Pancreas (tissue), 10 donors: Measurements from ENCODE around the gene POLA2. TPM values are rescaled to one million over a fixed set of nuclear protein-coding genes. Genes with fewer than 3 reads are reported as not detected.

Experiments
- ATAC-seq, 4 donors: fragments of 200-7000 bp; cut with Tn5 transposase; one replicate each; pipeline versions ENCODE4 v1.8.0 to v1.9.1; 2020; ENCODE audit warnings: mild to moderate bottlenecking in 4 of 4, moderate library complexity in 4 of 4
- DNase-seq, 6 donors: peaks; one replicate each; pipeline ENCODE4 v3.0.0-alpha.2; 2020
- FAIRE-seq: peaks from 2 replicates; lab custom pipeline; 2012; peaks lifted over from hg19 to GRCh38; lab: Jason Lieb, UNC
- H3K27ac ChIP-seq, 4 donors: fragments of 200-600 bp; sonication (generic); 1 replicate in 3 of 4; 2 replicates in 1 of 4; pipeline versions ENCODE4 v1.5.0 to v1.8.0; 2020
- H3K27me3 ChIP-seq, 4 donors: fragments of 200-600 bp; one replicate each; pipeline ENCODE4 v1.8.0; 2021
- H3K36me3 ChIP-seq, 3 donors: fragments of 200-600 bp; sonication (generic) in 1 of 3; one replicate each; pipeline versions ENCODE4 v1.5.0 to v1.8.0; 2020 to 2021
- H3K4me1 ChIP-seq, 3 donors: fragments of 200-600 bp; one replicate each; pipeline ENCODE4 v1.8.0; 2021
- H3K4me3 ChIP-seq, 4 donors: fragments of 200-600 bp; sonication (generic) in 2 of 4; one replicate each; pipeline versions ENCODE4 v1.5.0 to v1.8.0; 2020 to 2021
- H3K9me3 ChIP-seq, 4 donors: fragments of 200-600 bp; one replicate each; pipeline ENCODE4 v1.8.0; 2021
- WGBS, 2 donors: extraction: QIAGEN DNeasy Blood & Tissue Kit; methylation state at CpG; one replicate each; pipeline ENCODE4 v1.1.7; 2013; 5-methylcytosine and 5-hydroxymethylcytosine counted together
- intact Hi-C, 3 donors: fragments of 100-400 bp; cut with DNase I; formaldehyde crosslinking; loops; one replicate each; pipeline versions ENCODE4 v1.11.1 to v1.14.2; 2022
- polyA plus RNA-seq, 2 donors: library from polyadenylated mRNA; stranded (reverse); fragments of 200-250 nt; gene quantifications; one replicate each; pipeline ENCODE4 v1.2.3, GENCODE V29; 2013
- total RNA-seq, 6 donors: library from RNA; stranded (reverse); fragmentation: NEBNext Ultra II Directional in 4 of 6; extraction: Animal tissue kit (Norgen Biotek cat#: 25700) in 4 of 6; gene quantifications; one replicate each; pipeline versions ENCODE4 v1.2.1 to v1.2.4, GENCODE V29; 2021 to 2023
- TF ChIP-seq, protein P1 (sequence below), 4 donors: fragments of 200-600 bp; sonication (generic) in 3 of 4; IDR thresholded peaks; one replicate each; pipeline versions ENCODE4 v1.5.0 to v1.8.0; 2021; ENCODE audit warnings: antibody characterized with exemption in 4 of 4
- donor health status: healthy with polysubstance abuse.
- donor health status: DM: no; HTN: no; CAD: no; lungs with moderate emphysema.
- donor health status: DM: no; HTN: no; CAD: no.
- donor health status: control.
- donor health status: control.
- donor health status: Bipolar disorder and iron deficiency.
- donor health status: DM: yes; HTN: yes; CAD: no.
- donor health status: DM: no; HTN: no; CAD: no.
- donor health status: DM: no; HTN: no; CAD: no.
- donor health status: DM: yes; HTN: yes; CAD: no.

POLA2 gene
- total and polyA plus RNA-seq, 8 donors, result 3.1 to 7.5 (median 5.6) TPM

- no peak overlapping the region for H3K27ac ChIP-seq
- WGBS, 2 donors, result 57 to 61% methylated on average over 6 of the region's 6 CpGs
Measured at GRCh38 chr11:65310736-65311135, 49.0 kb downstream of the POLA2 start.

DNA sequence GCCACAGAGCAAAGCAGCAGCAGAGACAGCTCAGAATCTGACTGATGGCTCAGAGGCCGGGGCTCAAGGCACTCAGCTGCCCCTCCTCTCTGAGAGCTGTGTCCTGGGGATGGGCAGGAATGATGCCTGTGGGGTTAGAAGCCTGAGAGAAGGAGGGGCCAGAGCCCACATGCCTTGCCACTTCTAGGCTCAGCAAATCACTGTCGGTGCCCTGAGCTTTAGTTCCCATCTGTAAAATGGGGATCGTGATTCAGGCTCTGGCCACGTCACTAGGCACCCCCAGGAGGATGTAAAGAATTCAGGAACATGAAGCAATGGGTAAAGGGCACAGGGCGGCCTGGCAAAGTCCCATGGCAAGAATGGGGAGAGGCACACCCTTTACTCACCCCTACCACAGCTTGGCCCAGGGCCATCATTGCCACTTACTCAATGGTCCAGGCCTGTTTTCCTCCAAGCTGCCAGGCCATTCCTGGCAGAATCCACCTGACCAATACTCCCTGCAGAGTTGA lies 49.5 kb downstream of the POLA2 start:
- no peaks in the 10 kb centered on the region for H3K9me3 ChIP-seq
- peaks cover 1 to 22% (median 3%) of the 10 kb centered on the region in 3 donors for H3K4me1 ChIP-seq
- DNase-seq (peak in 2 of 6 donors; percentile 40 to 46), ATAC-seq (no peak), FAIRE-seq (no peak)
- no peaks in the 10 kb centered on the region for H3K27me3 ChIP-seq
- no peak overlapping the region for H3K4me3 ChIP-seq
- TF ChIP-seq, protein P1, sequence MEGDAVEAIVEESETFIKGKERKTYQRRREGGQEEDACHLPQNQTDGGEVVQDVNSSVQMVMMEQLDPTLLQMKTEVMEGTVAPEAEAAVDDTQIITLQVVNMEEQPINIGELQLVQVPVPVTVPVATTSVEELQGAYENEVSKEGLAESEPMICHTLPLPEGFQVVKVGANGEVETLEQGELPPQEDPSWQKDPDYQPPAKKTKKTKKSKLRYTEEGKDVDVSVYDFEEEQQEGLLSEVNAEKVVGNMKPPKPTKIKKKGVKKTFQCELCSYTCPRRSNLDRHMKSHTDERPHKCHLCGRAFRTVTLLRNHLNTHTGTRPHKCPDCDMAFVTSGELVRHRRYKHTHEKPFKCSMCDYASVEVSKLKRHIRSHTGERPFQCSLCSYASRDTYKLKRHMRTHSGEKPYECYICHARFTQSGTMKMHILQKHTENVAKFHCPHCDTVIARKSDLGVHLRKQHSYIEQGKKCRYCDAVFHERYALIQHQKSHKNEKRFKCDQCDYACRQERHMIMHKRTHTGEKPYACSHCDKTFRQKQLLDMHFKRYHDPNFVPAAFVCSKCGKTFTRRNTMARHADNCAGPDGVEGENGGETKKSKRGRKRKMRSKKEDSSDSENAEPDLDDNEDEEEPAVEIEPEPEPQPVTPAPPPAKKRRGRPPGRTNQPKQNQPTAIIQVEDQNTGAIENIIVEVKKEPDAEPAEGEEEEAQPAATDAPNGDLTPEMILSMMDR (IDR thresholded peaks at IDR 0.05), result no peak
- no peaks in the 10 kb centered on the region for H3K36me3 ChIP-seq
- no peak overlapping the region for H3K27ac ChIP-seq
- intact Hi-C loops, result no loop called here
- WGBS, 2 donors, result 85 to 89% methylated on average over 5 of the region's 5 CpGs

More at GRCh38 chr11:65310736-65311135, 49.0 kb downstream of the POLA2 start:
- H3K4me1 ChIP-seq, result peaks cover 1 to 22% (median 6%) of the 10 kb centered on the region in 3 donors
- no peak for DNase-seq
- H3K36me3 ChIP-seq, result no peaks in the 10 kb centered on the region
- no peak for ATAC-seq
- intact Hi-C loops, result no loop called here
- no peaks in the 10 kb centered on the region for H3K27me3 ChIP-seq
- H3K4me3 ChIP-seq, result no peak overlapping the region
- TF ChIP-seq, protein P1 (IDR thresholded peaks at IDR 0.05), result no peak
- no peaks in the 10 kb centered on the region for H3K9me3 ChIP-seq
- no peak for FAIRE-seq

DNA sequence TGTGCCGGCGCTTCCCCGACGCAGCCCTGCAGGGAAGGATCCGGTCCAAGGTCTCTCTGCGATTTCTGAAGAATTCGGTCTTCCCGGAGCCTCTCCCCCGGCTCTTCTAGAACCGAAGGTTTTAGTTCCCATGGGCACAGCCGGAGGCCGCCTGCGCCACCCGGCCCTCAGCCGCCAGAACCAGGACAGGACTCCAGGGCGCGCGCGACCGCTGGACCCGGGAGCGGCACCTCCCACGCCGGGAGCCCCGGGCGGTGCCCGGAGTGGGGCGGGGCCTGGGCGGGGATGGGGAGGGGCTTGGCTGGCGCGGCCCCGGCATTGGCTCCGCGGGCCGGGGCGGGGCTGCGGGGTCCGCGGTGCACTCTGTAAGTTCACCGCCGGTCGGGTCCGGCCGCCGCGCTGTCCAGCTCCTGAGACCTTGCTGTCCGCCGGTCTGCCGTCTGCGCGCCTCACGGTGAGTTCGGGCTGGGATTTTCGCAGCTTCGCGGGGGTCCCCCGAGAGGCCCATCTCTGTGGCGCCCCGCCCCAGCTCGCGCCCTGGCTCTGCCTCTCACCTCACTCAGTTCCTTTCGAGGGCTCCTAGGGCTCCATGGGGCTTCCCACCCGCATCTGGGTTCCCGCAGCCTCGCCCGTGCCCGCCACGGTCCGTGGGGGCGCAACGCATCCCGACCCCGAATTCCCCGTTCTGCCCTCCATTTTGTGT lies 52.9 kb downstream of the POLA2 start, which contains the start of gene CDC42EP2:
Gene CDC42EP2 (plus strand): TSS at position 366 of the 703 bp plus-strand sequence. CDS start 6,033 bp downstream, outside the sequence.
- no peaks in the 10 kb centered on the region for H3K36me3 ChIP-seq
- DNase-seq (peak; percentile 85 to 97 (median 93)), ATAC-seq (peak; percentile 90 to 98 (median 94)), FAIRE-seq (no peak)
- intact Hi-C loops, result loop anchor here in 1 of 3 donors (5.0 kb wide), 1 partner anchor 37 kb away; no protein-coding TSS in a partner anchor
- H3K9me3 ChIP-seq, result no peaks in the 10 kb centered on the region
- 0 to 1% methylated on average over 48 to 74 of the region's 74 CpGs for WGBS, 2 donors
- H3K27me3 ChIP-seq, result no peaks in the 10 kb centered on the region
- peak within 1 kb of the TSS; percentile 57 to 92 (median 84) for H3K4me3 ChIP-seq
- TF ChIP-seq, protein P1 (IDR thresholded peaks at IDR 0.05), result no peak
- H3K27ac ChIP-seq, result peak within 1 kb of the TSS; percentile 60 to 90 (median 77)
- H3K4me1 ChIP-seq, result peaks cover 0 to 18% (median 3%) of the 10 kb centered on the region in 3 donors

- intact Hi-C loops, result loop anchor here in 1 of 3 donors (5.0 kb wide), 1 partner anchor 38 kb away; no protein-coding TSS in a partner anchor
- peak overlapping the region; percentile 60 to 90 (median 77) for H3K27ac ChIP-seq
- TF ChIP-seq, protein P1 (IDR thresholded peaks at IDR 0.05), result peak; percentile 81 to 98 (median 88)
- H3K27me3 ChIP-seq, result no peaks in the 10 kb centered on the region
- peak; percentile 66 to 96 (median 80) for DNase-seq
- 0 to 1% methylated on average over 57 to 59 of the region's 59 CpGs for WGBS, 2 donors
- peaks cover 0 to 18% (median 3%) of the 10 kb centered on the region in 3 donors for H3K4me1 ChIP-seq
- FAIRE-seq, result no peak
- no peaks in the 10 kb centered on the region for H3K9me3 ChIP-seq
- peak overlapping the region; percentile 57 to 92 (median 84) for H3K4me3 ChIP-seq
- peak; percentile 66 to 80 (median 74) for ATAC-seq
- no peaks in the 10 kb centered on the region for H3K36me3 ChIP-seq
Measured at GRCh38 chr11:65315204-65315865, 53.6 kb downstream of the POLA2 start.
